ENCODE data around the gene TTLL9. TPM values are rescaled to one million over a fixed set of nuclear protein-coding genes. Genes with fewer than 3 reads are reported as not detected.

Gene TTLL9
- total and polyA plus RNA-seq, 2 donors (not counting 1 experiment from before 2014, with no cell fraction given) = 0.74 to 0.76 TPM

DNA sequence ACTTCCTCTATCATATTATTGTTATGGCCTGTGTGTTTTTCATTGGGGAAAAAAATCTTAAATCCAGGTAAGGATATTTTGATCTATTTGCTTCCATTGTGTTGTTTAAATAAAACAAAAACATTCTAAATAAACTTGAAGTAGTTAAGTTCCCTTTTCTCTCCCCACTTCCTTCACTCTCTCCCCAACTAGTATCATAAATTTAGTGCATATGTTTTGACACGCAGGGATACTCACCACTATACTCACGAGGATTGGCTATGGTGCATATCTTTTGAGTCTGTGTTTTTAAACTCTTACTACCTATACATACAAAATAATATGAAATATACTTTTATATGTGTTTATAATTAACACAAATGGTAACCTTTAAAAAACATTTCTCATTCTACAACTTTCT is 5.2 kb downstream of the TTLL9 start:
- no peak overlapping the region for H3K27ac ChIP-seq (ENCODE audit: low read length in 2 of 2)
- peaks cover 0 to 10% (median 7%) of the 10 kb centered on the region in 4 experiments for H3K27me3 ChIP-seq (replicated peaks in 1 of 4; ENCODE audit: control extremely low read depth in 1 of 4, control insufficient read depth in 3 of 4, insufficient read depth in 4 of 4, low read length in 3 of 4)
- no peak overlapping the region for H3K4me3 ChIP-seq (ENCODE audit: control extremely low read depth in 1 of 5, extremely low read depth in 1 of 5, insufficient read depth in 1 of 5, low read depth in 2 of 5, low read length in 4 of 5)
- Mint-ChIP-seq H3K4me1 (peaks cover 18% of the 10 kb centered on the region), H3K27me3 (peaks cover 4% of the 10 kb centered on the region), H3K9me3 (ENCODE audit: insufficient read depth) (no peaks in the 10 kb centered on the region), H3K27ac (no peak overlapping the region), H3K4me3 (no peak overlapping the region)
- no peak for DNase-seq
- TF ChIP-seq, protein P1, sequence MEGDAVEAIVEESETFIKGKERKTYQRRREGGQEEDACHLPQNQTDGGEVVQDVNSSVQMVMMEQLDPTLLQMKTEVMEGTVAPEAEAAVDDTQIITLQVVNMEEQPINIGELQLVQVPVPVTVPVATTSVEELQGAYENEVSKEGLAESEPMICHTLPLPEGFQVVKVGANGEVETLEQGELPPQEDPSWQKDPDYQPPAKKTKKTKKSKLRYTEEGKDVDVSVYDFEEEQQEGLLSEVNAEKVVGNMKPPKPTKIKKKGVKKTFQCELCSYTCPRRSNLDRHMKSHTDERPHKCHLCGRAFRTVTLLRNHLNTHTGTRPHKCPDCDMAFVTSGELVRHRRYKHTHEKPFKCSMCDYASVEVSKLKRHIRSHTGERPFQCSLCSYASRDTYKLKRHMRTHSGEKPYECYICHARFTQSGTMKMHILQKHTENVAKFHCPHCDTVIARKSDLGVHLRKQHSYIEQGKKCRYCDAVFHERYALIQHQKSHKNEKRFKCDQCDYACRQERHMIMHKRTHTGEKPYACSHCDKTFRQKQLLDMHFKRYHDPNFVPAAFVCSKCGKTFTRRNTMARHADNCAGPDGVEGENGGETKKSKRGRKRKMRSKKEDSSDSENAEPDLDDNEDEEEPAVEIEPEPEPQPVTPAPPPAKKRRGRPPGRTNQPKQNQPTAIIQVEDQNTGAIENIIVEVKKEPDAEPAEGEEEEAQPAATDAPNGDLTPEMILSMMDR (IDR thresholded peaks at IDR 0.05) = no peak
- no peak for TF ChIP-seq EZH2 (IDR thresholded peaks at IDR 0.05; ENCODE audit: borderline replicate concordance, insufficient read depth, low read depth, low read length, poor library complexity, severe bottlenecking)
- H3K79me2 ChIP-seq (ENCODE audit: control insufficient read depth, insufficient read depth, low read length) = no peaks in the 10 kb centered on the region
- H3K9me3 ChIP-seq (ENCODE audit: control extremely low read depth in 1 of 3, control insufficient read depth in 2 of 3, insufficient read depth in 1 of 3, low read length in 2 of 3) = no peaks in the 10 kb centered on the region
- WGBS (ENCODE audit: insufficient coverage) = no CpG with 5 or more reads among the region's 2 CpGs
- H3K4me2 ChIP-seq (replicated peaks; ENCODE audit: low read depth, low read length, poor library complexity, severe bottlenecking) = no peak overlapping the region
- H4K20me1 ChIP-seq (ENCODE audit: control insufficient read depth, insufficient read depth, low read length, poor library complexity, severe bottlenecking) = no peaks in the 10 kb centered on the region
- no peak overlapping the region for H2AFZ ChIP-seq (ENCODE audit: insufficient read depth, low read depth, low read length, poor library complexity, severe bottlenecking)
- intact Hi-C loops (cut with micrococcal nuclease) = no loop called here
- no peak overlapping the region for H3K9ac ChIP-seq (ENCODE audit: low read length)
- POLR2A ChIA-PET = no interaction called here
- ATAC-seq (ENCODE audit: low read depth) = no peak
- no peaks in the 10 kb centered on the region for H3K36me3 ChIP-seq (replicated peaks in 1 of 2; ENCODE audit: control extremely low read depth in 1 of 2, control insufficient read depth in 1 of 2, extremely low read depth in 1 of 2, insufficient read depth in 2 of 2, low read length in 1 of 2)
- H3K4me1 ChIP-seq (ENCODE audit: control insufficient read depth in 2 of 2, insufficient read depth in 2 of 2, low read length in 2 of 2) = peaks cover 15 to 18% of the 10 kb centered on the region in 2 donors
- CTCF ChIA-PET = interaction anchor here (1.0 kb wide), 1 partner anchor 46 kb away, joined by 3 read pairs; no protein-coding TSS in a partner anchor

DNA sequence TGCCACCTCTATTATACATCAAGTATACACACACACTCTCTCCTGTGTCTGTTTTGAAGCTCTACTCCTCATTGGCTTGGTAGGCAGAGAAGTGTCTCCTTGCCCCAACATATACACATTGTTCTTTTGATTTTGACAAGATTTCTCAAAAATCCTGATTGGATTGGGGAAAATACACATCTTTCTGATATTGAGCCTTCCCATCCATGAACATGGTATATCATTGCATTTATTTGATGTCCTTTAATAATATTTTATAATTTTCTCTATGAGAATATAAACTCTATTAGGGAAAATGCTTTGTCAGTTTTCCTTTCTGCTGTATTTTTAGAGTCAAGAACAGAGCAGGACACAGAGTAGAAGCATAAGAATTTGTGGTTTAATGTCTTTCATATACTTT is 7.2 kb downstream of the TTLL9 start:
- no peak overlapping the region for H3K4me2 ChIP-seq (replicated peaks; ENCODE audit: low read depth, low read length, poor library complexity, severe bottlenecking)
- H3K9ac ChIP-seq (ENCODE audit: low read length) = no peak overlapping the region
- no peaks in the 10 kb centered on the region for H3K36me3 ChIP-seq (replicated peaks in 1 of 2; ENCODE audit: control extremely low read depth in 1 of 2, control insufficient read depth in 1 of 2, extremely low read depth in 1 of 2, insufficient read depth in 2 of 2, low read length in 1 of 2)
- H3K27ac Mint-ChIP-seq = no peak overlapping the region
- DNase-seq = no peak
- no peak overlapping the region for H3K4me3 Mint-ChIP-seq
- ChIA-PET CTCF (interaction anchor here (0.8 kb wide), 1 partner anchor 25 kb away, joined by 3 read pairs; no protein-coding TSS in a partner anchor), POLR2A (no interaction called here)
- H3K27me3 Mint-ChIP-seq = no peaks in the 10 kb centered on the region
- no peaks in the 10 kb centered on the region for H3K9me3 Mint-ChIP-seq (ENCODE audit: insufficient read depth)
- H2AFZ ChIP-seq (ENCODE audit: insufficient read depth, low read depth, low read length, poor library complexity, severe bottlenecking) = no peak overlapping the region
- no peak overlapping the region for H3K4me3 ChIP-seq (ENCODE audit: control extremely low read depth in 1 of 5, extremely low read depth in 1 of 5, insufficient read depth in 1 of 5, low read depth in 2 of 5, low read length in 4 of 5)
- intact Hi-C loops (cut with micrococcal nuclease) = loop anchor here (1.0 to 2.0 kb wide), 2 partner anchors 7 to 25 kb away; partner anchors contain the start of genes DUSP15 and TTLL9
- TF ChIP-seq, protein P1 (IDR thresholded peaks at IDR 0.05) = no peak
- no peak for TF ChIP-seq EZH2 (IDR thresholded peaks at IDR 0.05; ENCODE audit: borderline replicate concordance, insufficient read depth, low read depth, low read length, poor library complexity, severe bottlenecking)
- no peak overlapping the region for H3K27ac ChIP-seq (ENCODE audit: low read length in 2 of 2)
- no peaks in the 10 kb centered on the region for H3K79me2 ChIP-seq (ENCODE audit: control insufficient read depth, insufficient read depth, low read length)
- H3K9me3 ChIP-seq (ENCODE audit: control extremely low read depth in 1 of 3, control insufficient read depth in 2 of 3, insufficient read depth in 1 of 3, low read length in 2 of 3) = no peaks in the 10 kb centered on the region
- no peaks in the 10 kb centered on the region for H3K27me3 ChIP-seq (replicated peaks in 1 of 4; ENCODE audit: control extremely low read depth in 1 of 4, control insufficient read depth in 3 of 4, insufficient read depth in 4 of 4, low read length in 3 of 4)
- peaks cover 8 to 11% of the 10 kb centered on the region in 2 donors for H3K4me1 ChIP-seq (ENCODE audit: control insufficient read depth in 2 of 2, insufficient read depth in 2 of 2, low read length in 2 of 2)
- H3K4me1 Mint-ChIP-seq = peaks cover 13% of the 10 kb centered on the region
- no peak for ATAC-seq (ENCODE audit: low read depth)
- no peaks in the 10 kb centered on the region for H4K20me1 ChIP-seq (ENCODE audit: control insufficient read depth, insufficient read depth, low read length, poor library complexity, severe bottlenecking)

All from B cell (primary cell).